SKM-1 (cell line): ENCODE results near the gene FAP.

ENCODE experiments used
- DNase-seq: peaks from one replicate; lab custom pipeline; 2025; ENCODE audit not compliant: unreplicated experiment; lab: John Stamatoyannopoulos, UW

FAP gene

GRCh38 chr2:162188451-162188850, 54.8 kb downstream of the FAP start:
- DNase-seq: no peak

- DNase-seq: no peak
Measured at GRCh38 chr2:162185541-162186232, 57.6 kb downstream of the FAP start.

- DNase-seq: no peak
Measured at GRCh38 chr2:162184821-162185450, 58.3 kb downstream of the FAP start.

- no peak for DNase-seq
Measured at GRCh38 chr2:162184359-162184758, 58.9 kb downstream of the FAP start.

- no peak for DNase-seq
Measured at GRCh38 chr2:162182395-162182794, 60.9 kb downstream of the FAP start.

GRCh38 chr2:162177301-162177700, 65.9 kb downstream of the FAP start:
- no peak for DNase-seq

- DNase-seq: no peak
Measured at GRCh38 chr2:162175714-162176113, 67.5 kb downstream of the FAP start.

- no peak for DNase-seq
Measured at GRCh38 chr2:162174746-162175145, 68.5 kb downstream of the FAP start.

- DNase-seq: no peak
Measured at GRCh38 chr2:162172802-162173370, 70.4 kb downstream of the FAP start.

GRCh38 chr2:162166745-162167144, 76.5 kb downstream of the FAP start:
- DNase-seq: no peak

- DNase-seq: no peak
Measured at GRCh38 chr2:162166174-162166573, 77.1 kb downstream of the FAP start.

GRCh38 chr2:162164802-162165201, 78.4 kb downstream of the FAP start:
- no peak for DNase-seq

- no peak for DNase-seq
Measured at GRCh38 chr2:162159446-162159845, 83.8 kb downstream of the FAP start.

- DNase-seq: no peak
Measured at GRCh38 chr2:162156149-162156548, 87.1 kb downstream of the FAP start.

- DNase-seq: no peak
Measured at GRCh38 chr2:162155093-162155492, 88.2 kb downstream of the FAP start.

- DNase-seq: peak; percentile 36
Measured at GRCh38 chr2:162153608-162154224, 89.5 kb downstream of the FAP start.

- DNase-seq: no peak
Measured at GRCh38 chr2:162152147-162152546, 91.1 kb downstream of the FAP start, which contains the start of gene GCG. TSS of gene GCG (minus strand) at chr2:162152247. CDS start at chr2:162149178, 3,069 bp downstream.

GRCh38 chr2:162149940-162150339, 93.3 kb downstream of the FAP start:
- no peak for DNase-seq

GRCh38 chr2:162149466-162149865, 93.8 kb downstream of the FAP start:
- no peak for DNase-seq

GRCh38 chr2:162148956-162149355, 94.3 kb downstream of the FAP start:
- no peak for DNase-seq

- no peak for DNase-seq
Measured at GRCh38 chr2:162143969-162144368, 99.3 kb downstream of the FAP start.

- no peak for DNase-seq
Measured at GRCh38 chr2:162138310-162138709, 104.9 kb downstream of the FAP start.
